Breast epithelium (tissue), 4 donors: ENCODE data around the gene PDE4D. TPM values are rescaled to one million over a fixed set of nuclear protein-coding genes. Genes with fewer than 3 reads are reported as not detected.

Experiments used
- DNase-seq, 2 donors: peaks; one replicate each; pipeline ENCODE4 v3.0.0-alpha.2; 2019; ENCODE audit warnings: low spot score in 2 of 2
- H3K27ac ChIP-seq, 2 donors: fragments of 200-600 bp; sonication (generic) in 1 of 2; one replicate each; pipeline ENCODE4 v1.5.1; 2016 to 2019; ENCODE audit warnings: mild to moderate bottlenecking in 1 of 2
- H3K27me3 ChIP-seq, 2 donors: fragments of 200-600 bp; sonication (generic) in 1 of 2; one replicate each; pipeline versions ENCODE4 v1.5.1 to v1.6.0; 2017 to 2019; ENCODE audit warnings: control low read depth in 1 of 2, mild to moderate bottlenecking in 1 of 2
- H3K36me3 ChIP-seq: fragments of 200-600 bp; one replicate; pipeline ENCODE4 v1.5.1; 2019
- H3K4me1 ChIP-seq, 2 donors: fragments of 200-600 bp; sonication (generic); one replicate each; pipeline ENCODE4 v1.5.1; 2016 to 2019; ENCODE audit warnings: control low read depth in 1 of 2
- H3K4me3 ChIP-seq, 3 donors: fragments of 200-600 bp; sonication (generic); 1 replicate in 2 of 3; 2 replicates in 1 of 3; pipeline ENCODE4 v1.5.1; 2016 to 2019; ENCODE audit warnings: mild to moderate bottlenecking in 3 of 3, moderate library complexity in 2 of 3
- H3K9me3 ChIP-seq, 2 donors: fragments of 200-600 bp; sonication (generic) in 1 of 2; one replicate each; pipeline ENCODE4 v1.5.1; 2016 to 2019; ENCODE audit warnings: control low read depth in 1 of 2
- CTCF ChIP-seq, 3 donors: fragments of 450-650 bp; IDR thresholded peaks; one replicate each; pipeline ENCODE4 v1.5.1; 2016 to 2017; ENCODE audit warnings: antibody characterized with exemption in 3 of 3, mild to moderate bottlenecking in 3 of 3, moderate library complexity in 3 of 3
- POLR2A ChIP-seq: fragments of 450-650 bp; IDR thresholded peaks from one replicate; pipeline ENCODE4 v1.6.1; 2016; ENCODE audit warnings: antibody characterized with exemption, mild to moderate bottlenecking, moderate library complexity
- POLR2AphosphoS5 ChIP-seq, 3 donors: sonication (generic); formaldehyde crosslinking; IDR thresholded peaks; one replicate each; pipeline ENCODE4 v1.6.1; 2017; ENCODE audit warnings: antibody characterized with exemption in 3 of 3
- intact Hi-C: fragments of 100-400 bp; cut with DNase I; formaldehyde crosslinking; loops from one replicate; pipeline ENCODE4 v1.15.1; 2023; ENCODE audit warnings: low total_unique reads
- total RNA-seq, 3 donors: library from RNA; depleted of rRNA; stranded (reverse); fragments of >200 nt; gene quantifications; one replicate each; pipeline ENCODE4 v1.1.0, GENCODE V29; 2016

Gene PDE4D
- total RNA-seq, 3 donors from 2014 or later, result 14.4 to 37.4 (median 28.2) TPM

GRCh38 chr5:58983526-58984452, 909.7 kb downstream of the PDE4D start:
- H3K4me3 ChIP-seq, result no peak overlapping the region
- H3K27me3 ChIP-seq, result no peaks in the 10 kb centered on the region
- H3K27ac ChIP-seq, result no peak overlapping the region
- TF ChIP-seq POLR2AphosphoS5 (IDR thresholded peaks at IDR 0.05), result no peak
- intact Hi-C loops, result no loop called here
- H3K36me3 ChIP-seq, result no peaks in the 10 kb centered on the region
- no peaks in the 10 kb centered on the region for H3K4me1 ChIP-seq
- no peaks in the 10 kb centered on the region for H3K9me3 ChIP-seq
- no peak for DNase-seq

DNA sequence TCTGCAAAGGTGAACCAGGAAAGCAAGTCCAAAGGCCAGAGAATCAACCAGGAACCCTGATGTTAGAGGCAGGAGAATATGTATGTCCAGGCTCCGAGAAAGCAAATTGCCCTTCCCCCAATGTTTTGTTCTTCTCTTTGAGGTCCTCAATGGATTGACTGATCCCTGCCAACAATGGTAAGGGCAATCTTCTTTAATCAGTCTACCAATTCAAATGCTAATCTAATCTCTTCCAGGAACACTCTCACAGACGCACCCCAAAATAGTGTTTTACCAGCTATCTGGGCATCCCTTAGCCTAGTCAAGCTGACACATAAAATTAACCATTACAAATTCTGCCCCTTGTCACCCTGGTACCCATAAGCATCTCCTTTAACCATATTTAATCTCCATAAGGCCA, 912.6 kb downstream of the PDE4D start:
- intact Hi-C loops, result no loop called here
- no peak overlapping the region for H3K27ac ChIP-seq
- DNase-seq, result no peak
- H3K27me3 ChIP-seq, result no peaks in the 10 kb centered on the region
- no peak overlapping the region for H3K4me3 ChIP-seq
- H3K36me3 ChIP-seq, result no peaks in the 10 kb centered on the region
- TF ChIP-seq CTCF (IDR thresholded peaks at IDR 0.05) (no peak), POLR2A (no peak), POLR2AphosphoS5 (IDR thresholded peaks at IDR 0.05) (no peak)
- H3K4me1 ChIP-seq, result no peaks in the 10 kb centered on the region
- H3K9me3 ChIP-seq, result no peaks in the 10 kb centered on the region

GRCh38 chr5:58979090-58979489, 914.4 kb downstream of the PDE4D start:
- intact Hi-C loops, result no loop called here
- no peak overlapping the region for H3K27ac ChIP-seq
- TF ChIP-seq POLR2A (no peak), POLR2AphosphoS5 (IDR thresholded peaks at IDR 0.05) (no peak), CTCF (IDR thresholded peaks at IDR 0.05) (no peak)
- no peak for DNase-seq
- H3K4me1 ChIP-seq, result no peaks in the 10 kb centered on the region
- H3K9me3 ChIP-seq, result no peaks in the 10 kb centered on the region
- no peaks in the 10 kb centered on the region for H3K27me3 ChIP-seq
- H3K36me3 ChIP-seq, result no peaks in the 10 kb centered on the region
- no peak overlapping the region for H3K4me3 ChIP-seq

GRCh38 chr5:58974601-58975000, 918.9 kb downstream of the PDE4D start:
- H3K27ac ChIP-seq, result no peak overlapping the region
- no peak for TF ChIP-seq POLR2A
- no peaks in the 10 kb centered on the region for H3K36me3 ChIP-seq
- DNase-seq, result no peak
- H3K4me3 ChIP-seq, result no peak overlapping the region
- no peaks in the 10 kb centered on the region for H3K4me1 ChIP-seq
- intact Hi-C loops, result no loop called here
- no peaks in the 10 kb centered on the region for H3K27me3 ChIP-seq
- H3K9me3 ChIP-seq, result no peaks in the 10 kb centered on the region

DNA sequence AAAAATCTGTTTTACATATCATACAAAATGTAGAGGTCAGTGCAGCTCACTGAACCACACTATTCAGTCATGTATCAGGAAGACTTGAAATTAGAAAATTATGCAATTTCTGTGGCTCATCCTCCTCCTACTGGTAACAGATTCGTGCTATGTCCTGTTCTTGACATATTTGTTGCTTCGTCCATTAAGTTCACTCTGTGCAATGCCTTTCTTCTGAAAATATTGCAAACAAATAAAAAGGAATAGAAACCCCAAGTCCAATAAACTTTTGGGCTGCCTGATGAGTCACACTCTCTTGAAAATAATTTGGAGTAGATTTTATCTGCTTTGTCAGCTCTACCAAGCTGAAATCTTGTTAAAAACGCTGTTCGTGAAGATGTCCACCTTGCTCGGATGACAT, 919.4 kb downstream of the PDE4D start:
- no peaks in the 10 kb centered on the region for H3K4me1 ChIP-seq
- intact Hi-C loops, result no loop called here
- no peak overlapping the region for H3K27ac ChIP-seq
- no peaks in the 10 kb centered on the region for H3K9me3 ChIP-seq
- no peak overlapping the region for H3K4me3 ChIP-seq
- no peaks in the 10 kb centered on the region for H3K36me3 ChIP-seq
- no peaks in the 10 kb centered on the region for H3K27me3 ChIP-seq
- no peak for DNase-seq
- TF ChIP-seq POLR2AphosphoS5 (IDR thresholded peaks at IDR 0.05) (no peak), CTCF (IDR thresholded peaks at IDR 0.05) (no peak), POLR2A (no peak)

GRCh38 chr5:58972301-58972700, 921.2 kb downstream of the PDE4D start:
- H3K4me3 ChIP-seq, result no peak overlapping the region
- no peaks in the 10 kb centered on the region for H3K9me3 ChIP-seq
- H3K27me3 ChIP-seq, result no peaks in the 10 kb centered on the region
- H3K27ac ChIP-seq, result no peak overlapping the region
- H3K4me1 ChIP-seq, result no peaks in the 10 kb centered on the region
- TF ChIP-seq POLR2AphosphoS5 (IDR thresholded peaks at IDR 0.05), result no peak
- intact Hi-C loops, result no loop called here
- no peaks in the 10 kb centered on the region for H3K36me3 ChIP-seq
- DNase-seq, result no peak
